Upper lobe of left lung (tissue), 4 donors: ENCODE measurements around the gene ATP2B2.

Experiments
- CTCF ChIP-seq, 6 experiments: fragments of 450-650 bp in 4 of 6; fragments of 200-600 bp in 2 of 6; sonication (generic) in 2 of 6; IDR thresholded peaks; one replicate each; pipeline ENCODE4 v1.5.1; 2016 to 2019; ENCODE audit warnings: antibody characterized with exemption in 6 of 6
- POLR2A ChIP-seq, 4 donors: fragments of 450-650 bp; IDR thresholded peaks; one replicate each; pipeline ENCODE4 v1.5.1; 2016 to 2017; ENCODE audit warnings: antibody characterized with exemption in 4 of 4, mild to moderate bottlenecking in 2 of 4

DNA sequence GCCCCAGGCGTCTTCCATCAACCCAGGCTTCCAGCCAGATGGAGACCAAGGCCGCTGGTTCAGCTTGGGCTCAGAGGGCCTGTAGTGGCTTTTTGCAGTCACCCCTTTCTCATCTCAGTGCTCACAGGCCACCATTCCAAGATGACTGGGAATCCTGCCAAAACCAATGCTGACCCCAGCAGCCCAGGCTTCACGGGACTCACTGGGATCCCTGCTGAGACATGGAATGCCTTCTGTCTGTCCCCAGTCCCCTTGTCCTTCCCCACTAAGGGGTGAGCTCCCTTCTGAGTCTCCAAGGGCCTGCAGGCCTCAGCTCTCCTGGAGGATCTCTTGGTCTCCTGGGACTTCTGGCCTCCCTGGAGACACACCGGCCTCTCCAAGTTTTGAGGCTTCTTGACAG lies 107.0 kb downstream of the ATP2B2 start:
- TF ChIP-seq POLR2A (IDR thresholded peaks at IDR 0.05) (no peak), CTCF (IDR thresholded peaks at IDR 0.05) (no peak)
